Neural progenitor cell (in vitro differentiated cells): Measurements from ENCODE around the gene SLC22A23.

Source experiments
- EZH2phosphoT487 ChIP-seq: fragments of 200-600 bp; sonication (generic); IDR thresholded peaks from 2 replicates; pipeline ENCODE4 v1.6.1; 2017; ENCODE audit warnings: antibody characterized with exemption
- TF ChIP-seq, protein P1 (sequence below): fragments of 200-600 bp; sonication (generic); IDR thresholded peaks from 2 replicates; pipeline ENCODE4 v1.5.1; 2017; ENCODE audit warnings: antibody characterized with exemption, mild to moderate bottlenecking

- TF ChIP-seq, protein P1, sequence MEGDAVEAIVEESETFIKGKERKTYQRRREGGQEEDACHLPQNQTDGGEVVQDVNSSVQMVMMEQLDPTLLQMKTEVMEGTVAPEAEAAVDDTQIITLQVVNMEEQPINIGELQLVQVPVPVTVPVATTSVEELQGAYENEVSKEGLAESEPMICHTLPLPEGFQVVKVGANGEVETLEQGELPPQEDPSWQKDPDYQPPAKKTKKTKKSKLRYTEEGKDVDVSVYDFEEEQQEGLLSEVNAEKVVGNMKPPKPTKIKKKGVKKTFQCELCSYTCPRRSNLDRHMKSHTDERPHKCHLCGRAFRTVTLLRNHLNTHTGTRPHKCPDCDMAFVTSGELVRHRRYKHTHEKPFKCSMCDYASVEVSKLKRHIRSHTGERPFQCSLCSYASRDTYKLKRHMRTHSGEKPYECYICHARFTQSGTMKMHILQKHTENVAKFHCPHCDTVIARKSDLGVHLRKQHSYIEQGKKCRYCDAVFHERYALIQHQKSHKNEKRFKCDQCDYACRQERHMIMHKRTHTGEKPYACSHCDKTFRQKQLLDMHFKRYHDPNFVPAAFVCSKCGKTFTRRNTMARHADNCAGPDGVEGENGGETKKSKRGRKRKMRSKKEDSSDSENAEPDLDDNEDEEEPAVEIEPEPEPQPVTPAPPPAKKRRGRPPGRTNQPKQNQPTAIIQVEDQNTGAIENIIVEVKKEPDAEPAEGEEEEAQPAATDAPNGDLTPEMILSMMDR = no peak
- no peak for TF ChIP-seq EZH2phosphoT487
Observed at GRCh38 chr6:3427687-3428085, 29.2 kb downstream of the SLC22A23 start.
